ENCODE measurements around the gene FIG4.
"Not testable (repeated sequence)": the region's sequence is repeated elsewhere in the genome, so short reads cannot be mapped to it uniquely, and the experiment has no call there.

DNA sequence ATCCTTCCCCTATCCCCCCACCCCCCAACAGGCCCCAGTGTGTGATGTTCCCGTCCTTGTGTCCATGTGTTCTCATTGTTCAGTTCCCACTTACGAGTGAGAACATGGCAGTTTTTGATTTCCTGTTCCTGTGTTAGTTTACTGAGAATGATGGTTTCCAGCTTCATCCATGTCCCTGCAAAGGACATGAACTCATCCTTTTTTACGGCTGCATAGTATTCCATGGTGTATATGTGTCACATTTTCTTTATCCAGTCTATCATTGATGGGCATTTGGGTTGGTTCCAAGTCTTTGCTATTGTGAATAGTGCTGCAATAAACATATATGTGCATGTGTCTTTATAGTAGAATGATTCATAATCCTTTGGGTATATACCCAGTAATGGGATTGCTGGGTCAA is 53.7 kb downstream of the FIG4 start:
- TF ChIP-seq, protein P1, sequence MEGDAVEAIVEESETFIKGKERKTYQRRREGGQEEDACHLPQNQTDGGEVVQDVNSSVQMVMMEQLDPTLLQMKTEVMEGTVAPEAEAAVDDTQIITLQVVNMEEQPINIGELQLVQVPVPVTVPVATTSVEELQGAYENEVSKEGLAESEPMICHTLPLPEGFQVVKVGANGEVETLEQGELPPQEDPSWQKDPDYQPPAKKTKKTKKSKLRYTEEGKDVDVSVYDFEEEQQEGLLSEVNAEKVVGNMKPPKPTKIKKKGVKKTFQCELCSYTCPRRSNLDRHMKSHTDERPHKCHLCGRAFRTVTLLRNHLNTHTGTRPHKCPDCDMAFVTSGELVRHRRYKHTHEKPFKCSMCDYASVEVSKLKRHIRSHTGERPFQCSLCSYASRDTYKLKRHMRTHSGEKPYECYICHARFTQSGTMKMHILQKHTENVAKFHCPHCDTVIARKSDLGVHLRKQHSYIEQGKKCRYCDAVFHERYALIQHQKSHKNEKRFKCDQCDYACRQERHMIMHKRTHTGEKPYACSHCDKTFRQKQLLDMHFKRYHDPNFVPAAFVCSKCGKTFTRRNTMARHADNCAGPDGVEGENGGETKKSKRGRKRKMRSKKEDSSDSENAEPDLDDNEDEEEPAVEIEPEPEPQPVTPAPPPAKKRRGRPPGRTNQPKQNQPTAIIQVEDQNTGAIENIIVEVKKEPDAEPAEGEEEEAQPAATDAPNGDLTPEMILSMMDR (IDR thresholded peaks at IDR 0.05): not testable (repeated sequence)
- TF ChIP-seq TEAD4 (CRISPR knock-in tag; IDR thresholded peaks at IDR 0.05): not testable (repeated sequence)
- TF ChIP-seq, protein P2, sequence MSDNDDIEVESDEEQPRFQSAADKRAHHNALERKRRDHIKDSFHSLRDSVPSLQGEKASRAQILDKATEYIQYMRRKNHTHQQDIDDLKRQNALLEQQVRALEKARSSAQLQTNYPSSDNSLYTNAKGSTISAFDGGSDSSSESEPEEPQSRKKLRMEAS (CRISPR knock-in tag; IDR thresholded peaks at IDR 0.05): not testable (repeated sequence)
- TF ChIP-seq, protein P3, sequence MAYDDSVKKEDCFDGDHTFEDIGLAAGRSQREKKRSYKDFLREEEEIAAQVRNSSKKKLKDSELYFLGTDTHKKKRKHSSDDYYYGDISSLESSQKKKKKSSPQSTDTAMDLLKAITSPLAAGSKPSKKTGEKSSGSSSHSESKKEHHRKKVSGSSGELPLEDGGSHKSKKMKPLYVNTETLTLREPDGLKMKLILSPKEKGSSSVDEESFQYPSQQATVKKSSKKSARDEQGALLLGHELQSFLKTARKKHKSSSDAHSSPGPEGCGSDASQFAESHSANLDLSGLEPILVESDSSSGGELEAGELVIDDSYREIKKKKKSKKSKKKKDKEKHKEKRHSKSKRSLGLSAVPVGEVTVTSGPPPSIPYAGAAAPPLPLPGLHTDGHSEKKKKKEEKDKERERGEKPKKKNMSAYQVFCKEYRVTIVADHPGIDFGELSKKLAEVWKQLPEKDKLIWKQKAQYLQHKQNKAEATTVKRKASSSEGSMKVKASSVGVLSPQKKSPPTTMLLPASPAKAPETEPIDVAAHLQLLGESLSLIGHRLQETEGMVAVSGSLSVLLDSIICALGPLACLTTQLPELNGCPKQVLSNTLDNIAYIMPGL (CRISPR knock-in tag; IDR thresholded peaks at IDR 0.05): not testable (repeated sequence)
- TF ChIP-seq, protein P4, sequence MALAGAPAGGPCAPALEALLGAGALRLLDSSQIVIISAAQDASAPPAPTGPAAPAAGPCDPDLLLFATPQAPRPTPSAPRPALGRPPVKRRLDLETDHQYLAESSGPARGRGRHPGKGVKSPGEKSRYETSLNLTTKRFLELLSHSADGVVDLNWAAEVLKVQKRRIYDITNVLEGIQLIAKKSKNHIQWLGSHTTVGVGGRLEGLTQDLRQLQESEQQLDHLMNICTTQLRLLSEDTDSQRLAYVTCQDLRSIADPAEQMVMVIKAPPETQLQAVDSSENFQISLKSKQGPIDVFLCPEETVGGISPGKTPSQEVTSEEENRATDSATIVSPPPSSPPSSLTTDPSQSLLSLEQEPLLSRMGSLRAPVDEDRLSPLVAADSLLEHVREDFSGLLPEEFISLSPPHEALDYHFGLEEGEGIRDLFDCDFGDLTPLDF (CRISPR knock-in tag; IDR thresholded peaks at IDR 0.05): not testable (repeated sequence)

Data from WTC11 (cell line).